Stimulated activated CD8-positive, alpha-beta memory T cell treated with anti-CD3 and anti-CD28 coated beads, Interleukin-2, amount 100 ng/mL, for 48 hours (primary cell): ENCODE data around the gene MIXL1.
"Not testable (repeated sequence)": the region's sequence is repeated elsewhere in the genome, so short reads cannot be mapped to it uniquely, and the experiment has no call there.

Source experiments
- DNase-seq, 2 donors: peaks; one replicate each; pipeline ENCODE4 v3.0.0-alpha.2; 2020; ENCODE audit warnings: low read depth in 2 of 2

MIXL1 gene

GRCh38 chr1:226215239-226215638 is 8.2 kb upstream of the MIXL1 start:
- DNase-seq: no peak

DNA sequence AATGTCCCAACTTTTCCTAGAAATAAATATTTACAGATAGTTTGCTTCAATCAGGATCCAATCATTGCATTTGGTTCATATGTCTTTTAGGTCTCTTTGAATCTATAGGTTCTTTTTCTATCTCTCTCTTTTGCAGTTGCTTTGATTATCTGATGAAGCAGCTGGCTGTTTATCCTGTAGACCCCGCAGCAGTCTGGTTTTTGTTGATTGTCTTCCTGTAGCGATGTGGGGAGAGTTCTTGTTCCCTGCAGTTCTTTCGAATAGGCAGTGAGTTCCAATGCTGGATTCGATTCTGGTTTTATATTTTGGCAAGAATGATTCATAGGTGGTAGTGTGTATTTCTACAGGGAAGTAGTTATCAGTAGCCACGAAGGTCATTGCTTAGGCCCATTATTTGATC is 7.4 kb upstream of the MIXL1 start:
- DNase-seq: no peak

DNA sequence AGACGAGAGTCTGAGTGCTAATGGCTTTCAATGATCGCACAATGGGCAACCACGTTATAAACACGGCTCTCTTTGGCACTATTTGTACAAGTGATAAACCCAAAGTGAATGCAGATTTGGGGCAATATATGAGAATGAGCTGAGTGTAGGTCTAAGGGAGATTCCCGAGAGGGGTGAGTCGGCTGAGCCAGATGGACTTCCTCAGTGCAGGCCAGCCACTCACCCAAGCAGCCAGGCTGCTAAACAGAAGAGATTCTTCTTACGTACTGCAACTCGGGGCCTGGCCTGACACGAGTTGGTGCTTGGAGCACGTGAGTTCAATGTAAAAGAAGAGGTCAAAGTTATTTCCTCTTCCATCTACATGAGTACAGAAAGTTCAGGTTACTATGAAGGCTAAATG is 6.2 kb upstream of the MIXL1 start:
- DNase-seq: no peak

GRCh38 chr1:226220473-226221189 is 2.8 kb upstream of the MIXL1 start:
- DNase-seq: no peak

GRCh38 chr1:226222686-226223085 is 778 bp upstream of the MIXL1 start:
- DNase-seq: no peak

DNA sequence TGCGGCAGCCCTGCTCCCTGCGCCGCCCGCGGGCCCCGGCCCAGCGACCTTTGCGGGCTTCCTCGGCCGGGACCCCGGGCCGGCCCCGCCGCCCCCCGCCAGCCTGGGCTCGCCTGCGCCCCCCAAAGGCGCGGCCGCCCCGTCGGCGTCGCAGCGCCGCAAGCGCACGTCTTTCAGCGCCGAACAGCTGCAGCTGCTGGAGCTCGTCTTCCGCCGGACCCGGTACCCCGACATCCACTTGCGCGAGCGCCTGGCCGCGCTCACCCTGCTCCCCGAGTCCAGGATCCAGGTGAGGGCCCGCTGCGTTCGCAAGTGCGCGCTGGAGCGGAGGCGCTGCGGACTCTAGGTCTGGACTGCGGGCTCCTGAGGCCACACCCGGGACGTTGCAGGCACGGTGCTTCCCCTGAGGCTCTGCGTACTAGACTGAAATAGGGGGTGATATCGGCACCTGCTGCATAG is 351 bp downstream of the MIXL1 start:
- DNase-seq: no peak

- no peak for DNase-seq
Observed at GRCh38 chr1:226226601-226227000, 3.1 kb downstream of the MIXL1 start.

- no peak for DNase-seq
Observed at GRCh38 chr1:226233293-226233692, 9.8 kb downstream of the MIXL1 start.

DNA sequence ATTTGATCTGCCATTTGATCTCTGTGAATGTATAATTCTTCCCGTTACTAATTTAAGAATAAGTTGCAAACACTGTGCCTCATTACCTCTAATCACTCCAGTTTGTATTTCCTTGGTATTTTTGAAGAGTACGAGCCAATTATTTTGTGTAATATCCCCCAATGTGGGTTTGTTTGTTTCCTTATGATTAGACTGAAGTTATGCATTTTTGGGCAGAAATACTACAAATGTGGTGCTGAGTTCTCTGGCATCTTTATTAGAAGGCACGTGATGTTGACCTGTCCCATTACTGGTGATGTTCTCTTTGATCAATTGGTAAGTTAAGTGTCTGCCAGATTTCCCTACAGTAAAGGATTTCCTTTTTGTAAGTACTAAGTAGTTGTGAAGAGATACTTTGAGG is 10.3 kb downstream of the MIXL1 start:
- no peak for DNase-seq

GRCh38 chr1:226236826-226237225 is 13.4 kb downstream of the MIXL1 start:
- no peak for DNase-seq

GRCh38 chr1:226239421-226239820 is 16.0 kb downstream of the MIXL1 start:
- no peak for DNase-seq

DNA sequence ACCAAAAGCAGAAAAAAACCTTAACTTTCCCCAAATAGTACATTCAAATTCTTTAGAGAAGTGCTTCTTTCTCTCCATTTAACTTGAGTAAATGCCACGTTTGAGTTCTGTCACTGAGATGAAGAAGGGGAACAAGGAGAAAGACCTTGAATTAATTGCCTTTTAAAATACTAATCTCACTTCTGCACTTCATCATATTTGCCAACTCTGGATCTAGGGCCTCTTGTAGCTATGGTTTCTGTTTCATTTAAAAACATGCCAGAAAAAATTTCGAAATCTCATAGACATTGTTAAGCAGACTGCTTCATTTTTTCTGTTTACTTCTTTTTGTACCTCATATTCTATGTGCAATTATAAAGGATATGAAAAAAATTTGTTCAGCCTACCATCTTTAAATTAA is 24.6 kb downstream of the MIXL1 start:
- DNase-seq: no peak

DNA sequence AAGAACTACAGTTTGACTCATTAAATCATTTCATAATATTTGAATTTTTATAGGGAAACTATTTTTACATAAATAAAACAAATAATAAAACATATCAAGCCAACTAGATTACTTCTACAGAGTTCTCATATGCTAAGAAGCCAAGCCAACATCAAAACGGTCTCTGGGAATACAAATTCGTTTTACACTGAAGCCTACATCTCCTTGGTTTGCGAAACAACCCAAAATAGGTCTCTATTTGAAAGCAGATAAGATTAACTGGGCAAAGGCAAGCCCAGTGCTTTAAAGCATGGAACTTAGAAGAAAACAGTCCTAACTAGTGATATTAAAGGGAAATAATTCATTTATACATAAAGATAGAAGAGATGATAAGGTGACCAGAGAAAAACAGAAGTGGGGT is 25.3 kb downstream of the MIXL1 start:
- DNase-seq: no peak

- no peak for DNase-seq
Observed at GRCh38 chr1:226250511-226250910, 27.0 kb downstream of the MIXL1 start.

- DNase-seq: not testable (repeated sequence)
Observed at GRCh38 chr1:226252841-226253240, 29.4 kb downstream of the MIXL1 start.

- no peak for DNase-seq
Observed at GRCh38 chr1:226253933-226254332, 30.5 kb downstream of the MIXL1 start.

DNA sequence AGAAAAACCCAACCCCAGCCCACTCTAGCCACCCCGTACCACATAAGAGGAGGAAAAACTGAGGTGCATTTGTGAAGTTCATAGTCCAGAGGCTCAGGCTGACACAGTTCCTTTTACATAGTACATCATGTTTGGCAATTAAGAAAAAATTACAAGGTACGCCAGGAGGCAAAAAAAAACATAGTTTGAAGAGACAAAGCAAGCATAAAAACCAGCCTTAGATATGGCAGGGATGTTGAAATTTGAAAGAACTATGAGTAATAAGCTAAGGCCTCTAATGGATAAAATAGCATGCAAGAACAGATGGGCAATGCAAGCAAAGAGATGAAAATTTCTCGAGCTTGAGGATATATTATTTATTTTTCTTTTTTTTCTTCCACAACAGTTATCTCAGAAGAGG is 31.9 kb downstream of the MIXL1 start:
- no peak for DNase-seq

DNA sequence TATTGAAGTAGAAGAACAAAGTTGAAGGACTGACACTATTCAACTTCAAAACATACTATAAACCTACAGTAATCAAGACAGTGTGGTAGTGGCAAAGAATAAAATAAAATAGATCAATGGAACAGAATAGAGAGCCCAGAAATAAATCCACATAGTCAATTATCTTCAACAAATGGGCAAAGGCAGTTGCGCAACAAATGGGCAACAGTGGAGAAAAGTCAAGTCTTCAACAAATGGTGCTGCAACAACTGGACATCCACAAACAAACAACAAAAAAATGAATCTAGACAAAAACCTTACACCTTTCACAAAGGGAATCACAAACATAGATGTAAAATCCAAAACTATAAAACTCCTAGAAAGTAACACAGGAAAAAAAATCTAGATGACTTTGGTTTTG is 38.4 kb downstream of the MIXL1 start:
- no peak for DNase-seq

DNA sequence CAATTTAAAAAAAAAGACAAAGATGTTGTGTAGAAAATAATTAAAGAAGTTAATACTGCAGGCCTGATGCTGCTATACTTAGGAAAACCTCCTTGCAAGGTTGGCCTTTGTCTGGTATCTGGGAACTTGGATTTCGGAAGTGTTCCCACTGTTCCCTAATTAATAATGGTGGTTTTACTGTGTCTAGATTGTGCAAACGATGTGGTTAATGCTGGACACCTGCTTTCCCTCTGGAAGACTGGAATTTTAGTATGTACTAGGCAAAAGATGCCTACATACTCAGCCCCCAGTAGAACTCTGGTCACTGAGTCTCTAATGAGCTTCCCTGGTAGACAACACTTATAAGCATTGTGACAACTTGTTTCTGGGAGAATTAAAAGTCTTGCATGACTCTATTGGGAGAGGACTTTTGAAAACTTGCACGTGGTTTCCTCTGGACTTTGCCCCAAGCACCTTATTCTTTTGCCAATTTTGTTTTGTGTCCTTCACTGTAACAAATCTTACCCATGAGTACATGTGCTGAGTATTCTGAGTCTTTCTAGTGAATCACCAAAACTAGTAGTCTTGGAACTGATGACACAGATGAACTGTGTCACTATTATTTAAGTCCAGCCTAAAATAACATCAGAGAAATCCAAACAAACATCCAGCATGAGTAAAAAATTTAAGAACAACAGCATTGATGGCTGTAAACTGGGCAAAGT is 45.1 kb downstream of the MIXL1 start:
- DNase-seq: no peak

- not testable (repeated sequence) for DNase-seq
Observed at GRCh38 chr1:226272233-226272902, 48.9 kb downstream of the MIXL1 start.

DNA sequence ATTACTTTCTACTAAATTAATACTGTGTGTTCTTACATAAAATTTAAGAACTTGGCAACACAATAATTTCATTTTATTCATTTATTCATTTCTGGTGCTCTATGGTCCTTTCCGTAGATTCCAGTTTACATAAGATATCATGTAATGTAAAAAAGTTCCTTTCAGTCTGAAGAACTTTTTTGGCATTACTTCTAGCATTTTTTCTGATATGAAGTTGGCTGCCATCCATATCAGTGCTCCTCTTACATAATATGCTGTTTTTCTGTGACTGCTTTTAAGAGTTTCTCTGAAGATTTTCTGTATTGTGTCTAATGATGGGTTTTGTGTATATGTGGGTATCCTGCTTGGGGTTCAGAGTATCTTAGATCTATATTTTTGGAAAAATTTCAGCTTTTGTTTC is 50.7 kb downstream of the MIXL1 start:
- no peak for DNase-seq

DNA sequence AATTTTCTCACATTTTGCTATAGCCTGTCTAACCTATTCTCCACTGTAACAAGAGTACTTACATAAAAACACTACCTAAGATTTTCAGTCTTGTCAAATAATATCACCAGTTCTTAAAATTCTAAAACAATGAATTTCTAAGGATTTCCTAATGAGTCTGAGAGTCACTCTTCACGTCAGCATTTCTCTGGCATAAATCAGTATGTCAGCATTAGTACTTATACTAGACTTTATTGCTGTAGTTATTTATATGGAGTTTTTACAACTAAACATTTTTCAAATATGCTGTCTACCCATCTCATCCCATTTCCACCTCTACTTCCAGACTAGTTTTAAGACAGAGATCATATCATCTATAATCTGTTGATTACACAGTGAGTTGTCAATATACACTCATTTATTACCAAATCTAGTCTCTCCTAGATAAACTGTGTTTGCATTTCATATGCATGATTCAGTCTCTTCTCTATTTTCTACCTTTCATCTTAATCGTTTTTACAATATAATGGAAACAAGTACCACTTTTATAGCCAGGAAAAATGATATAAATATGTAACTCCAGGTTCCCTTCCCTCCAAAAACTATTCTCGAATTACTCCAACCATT is 52.7 kb downstream of the MIXL1 start:
- DNase-seq: no peak
